Testis (tissue), 3 donors: Measurements from ENCODE around the gene REXO5. TPM values are rescaled to one million over a fixed set of nuclear protein-coding genes. Genes with fewer than 3 reads are reported as not detected.

Source experiments
- DNase-seq: peaks from one replicate; pipeline ENCODE4 v3.0.0-alpha.2; 2019
- H3K27ac ChIP-seq, 2 donors: fragments of 200-600 bp; sonication (generic); one replicate each; pipeline ENCODE4 v1.5.1; 2019
- H3K27me3 ChIP-seq: fragments of 200-600 bp; sonication (generic); one replicate; pipeline ENCODE4 v1.5.1; 2019
- H3K36me3 ChIP-seq: fragments of 200-600 bp; sonication (generic); one replicate; pipeline ENCODE4 v1.5.1; 2017; ENCODE audit warnings: low read depth; ENCODE audit errors: missing control alignments
- H3K4me1 ChIP-seq: fragments of 200-600 bp; sonication (generic); one replicate; pipeline ENCODE4 v1.5.1; 2019
- H3K4me3 ChIP-seq, 2 donors: fragments of 200-600 bp; sonication (generic); one replicate each; pipeline ENCODE4 v1.5.1; 2017 to 2019
- H3K9me3 ChIP-seq: fragments of 200-600 bp; sonication (generic); one replicate; pipeline ENCODE4 v1.5.1; 2017
- POLR2A ChIP-seq: fragments of 450-650 bp; IDR thresholded peaks from one replicate; pipeline ENCODE4 v1.6.1; 2017; ENCODE audit warnings: antibody characterized with exemption, mild to moderate bottlenecking, moderate library complexity
- WGBS, 2 donors: methylation state at CpG; one replicate each; pipeline ENCODE4 v1.1.5; 2018; 5-methylcytosine and 5-hydroxymethylcytosine counted together
- intact Hi-C: fragments of 100-400 bp; cut with DNase I; formaldehyde crosslinking; loops from one replicate; pipeline ENCODE4 v1.15.1; 2023; ENCODE audit warnings: low total_unique reads
- polyA plus RNA-seq: library from polyadenylated mRNA; stranded (reverse); fragments of 350-450 nt; fragmentation: Illumina TruSeq; extraction: RNeasy Lipid Tissue Mini Kit (QIAGEN cat#74804); gene quantifications from one replicate; pipeline ENCODE4 v1.2.3, GENCODE V29; 2014; ENCODE audit warnings: low read depth, low replicate concordance; ENCODE audit not compliant: insufficient read depth
- total RNA-seq, 2 donors: library from RNA; depleted of rRNA; stranded (reverse); fragments of >200 nt; gene quantifications; one replicate each; pipeline ENCODE4 v1.2.3, GENCODE V29; 2016
- TF ChIP-seq, protein P1 (sequence below), 3 experiments: fragments of 450-650 bp in 2 of 3; fragments of 200-600 bp in 1 of 3; sonication (generic) in 1 of 3; IDR thresholded peaks; one replicate each; pipeline ENCODE4 v1.5.1; 2016 to 2019; ENCODE audit warnings: antibody characterized with exemption in 3 of 3, mild to moderate bottlenecking in 2 of 3, moderate library complexity in 1 of 3

The REXO5 gene
- total and polyA plus RNA-seq, 3 donors from 2014 or later = 228 to 991 (median 234) TPM

DNA sequence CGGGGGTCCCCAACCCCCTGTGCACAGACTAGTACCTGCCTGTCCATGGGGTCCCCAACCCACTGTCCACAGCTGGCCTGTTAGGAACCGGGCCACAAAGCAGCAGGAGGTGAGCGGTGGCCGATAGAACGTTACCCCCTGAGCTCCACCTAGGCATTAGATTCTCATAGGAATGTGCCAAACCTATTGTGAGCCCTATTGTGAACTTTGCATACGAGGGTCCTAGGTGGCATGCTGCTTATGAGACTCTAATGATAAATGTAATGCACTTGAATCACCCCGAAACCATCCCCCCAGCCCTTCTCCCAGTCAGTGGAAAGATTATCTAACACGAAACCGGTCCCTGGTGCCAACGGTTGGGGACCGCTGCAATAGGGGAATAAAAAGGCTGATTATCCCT is 1.5 kb downstream of the REXO5 start:
- Histone ChIP-seq H3K4me1 (no peaks in the 10 kb centered on the region), H3K36me3 (no peaks in the 10 kb centered on the region), H3K27me3 (no peaks in the 10 kb centered on the region), H3K27ac (peak overlapping the region in 1 of 2 donors; percentile 88), H3K4me3 (no peak overlapping the region), H3K9me3 (no peaks in the 10 kb centered on the region)
- intact Hi-C loops = no loop called here
- TF ChIP-seq, protein P1, sequence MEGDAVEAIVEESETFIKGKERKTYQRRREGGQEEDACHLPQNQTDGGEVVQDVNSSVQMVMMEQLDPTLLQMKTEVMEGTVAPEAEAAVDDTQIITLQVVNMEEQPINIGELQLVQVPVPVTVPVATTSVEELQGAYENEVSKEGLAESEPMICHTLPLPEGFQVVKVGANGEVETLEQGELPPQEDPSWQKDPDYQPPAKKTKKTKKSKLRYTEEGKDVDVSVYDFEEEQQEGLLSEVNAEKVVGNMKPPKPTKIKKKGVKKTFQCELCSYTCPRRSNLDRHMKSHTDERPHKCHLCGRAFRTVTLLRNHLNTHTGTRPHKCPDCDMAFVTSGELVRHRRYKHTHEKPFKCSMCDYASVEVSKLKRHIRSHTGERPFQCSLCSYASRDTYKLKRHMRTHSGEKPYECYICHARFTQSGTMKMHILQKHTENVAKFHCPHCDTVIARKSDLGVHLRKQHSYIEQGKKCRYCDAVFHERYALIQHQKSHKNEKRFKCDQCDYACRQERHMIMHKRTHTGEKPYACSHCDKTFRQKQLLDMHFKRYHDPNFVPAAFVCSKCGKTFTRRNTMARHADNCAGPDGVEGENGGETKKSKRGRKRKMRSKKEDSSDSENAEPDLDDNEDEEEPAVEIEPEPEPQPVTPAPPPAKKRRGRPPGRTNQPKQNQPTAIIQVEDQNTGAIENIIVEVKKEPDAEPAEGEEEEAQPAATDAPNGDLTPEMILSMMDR (IDR thresholded peaks at IDR 0.05) = no peak
- TF ChIP-seq POLR2A = no peak
- no peak for DNase-seq
- WGBS, 2 donors = 67 to 72% methylated on average over 11 of the region's 11 CpGs

DNA sequence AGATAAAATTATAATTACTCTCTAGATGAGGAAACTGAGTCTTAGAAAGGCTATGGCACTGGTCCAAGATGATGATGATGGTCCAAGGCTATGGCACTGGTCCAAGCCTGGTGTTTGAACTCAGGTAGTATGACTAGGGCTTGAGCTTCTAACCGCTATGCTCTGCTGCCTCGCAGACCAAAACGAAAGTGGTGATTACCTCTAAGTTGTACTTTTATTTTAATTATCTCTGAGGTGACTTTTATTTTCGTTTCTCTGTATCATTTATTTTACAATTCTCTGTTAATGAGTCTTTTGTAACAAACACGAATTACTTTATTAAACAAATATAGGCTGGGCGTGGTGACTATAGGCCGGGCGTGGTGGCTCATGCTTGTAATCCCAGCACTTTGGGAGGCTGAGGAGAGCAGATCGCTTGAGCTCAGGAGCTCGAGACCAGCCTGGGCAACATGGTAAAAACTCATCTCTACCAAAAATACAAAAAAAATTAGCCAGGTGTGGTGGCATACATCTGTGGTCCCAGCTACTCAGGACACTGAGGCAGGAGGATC is 5.6 kb downstream of the REXO5 start:
- Histone ChIP-seq H3K9me3 (no peaks in the 10 kb centered on the region), H3K27me3 (no peaks in the 10 kb centered on the region), H3K4me1 (no peaks in the 10 kb centered on the region), H3K36me3 (no peaks in the 10 kb centered on the region), H3K27ac (no peak overlapping the region), H3K4me3 (no peak overlapping the region)
- intact Hi-C loops = no loop called here
- no peak for TF ChIP-seq POLR2A
- TF ChIP-seq, protein P1 (IDR thresholded peaks at IDR 0.05) = no peak
- no peak for DNase-seq
- WGBS, 2 donors = 93% methylated on average over 10 of the region's 10 CpGs

DNA sequence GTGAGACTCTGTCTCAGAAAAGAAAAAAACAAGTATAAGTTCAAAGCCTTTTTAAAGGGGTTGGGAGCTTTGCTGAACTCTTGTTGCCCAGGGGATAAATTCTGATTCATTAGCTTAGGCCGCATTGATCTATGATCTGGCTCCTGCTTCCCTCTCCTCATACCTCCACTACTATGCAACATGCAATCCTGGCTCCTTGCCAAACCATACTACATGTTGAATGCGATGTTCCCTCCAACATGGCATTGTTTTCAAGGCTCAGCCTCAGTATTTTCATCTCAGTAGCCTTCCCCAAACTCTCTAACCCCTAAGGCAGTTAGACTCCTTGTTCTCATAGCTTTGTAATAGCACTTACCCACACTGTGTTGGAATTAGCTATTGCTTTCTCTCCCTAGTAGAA is 6.2 kb downstream of the REXO5 start:
- Histone ChIP-seq H3K9me3 (no peaks in the 10 kb centered on the region), H3K27me3 (no peaks in the 10 kb centered on the region), H3K36me3 (no peaks in the 10 kb centered on the region), H3K4me1 (no peaks in the 10 kb centered on the region), H3K4me3 (no peak overlapping the region), H3K27ac (no peak overlapping the region)
- intact Hi-C loops = no loop called here
- WGBS, 2 donors = 89 to 94% methylated on average over 2 of the region's 2 CpGs
- TF ChIP-seq, protein P1 (IDR thresholded peaks at IDR 0.05) = no peak
- TF ChIP-seq POLR2A = no peak
- DNase-seq = no peak

DNA sequence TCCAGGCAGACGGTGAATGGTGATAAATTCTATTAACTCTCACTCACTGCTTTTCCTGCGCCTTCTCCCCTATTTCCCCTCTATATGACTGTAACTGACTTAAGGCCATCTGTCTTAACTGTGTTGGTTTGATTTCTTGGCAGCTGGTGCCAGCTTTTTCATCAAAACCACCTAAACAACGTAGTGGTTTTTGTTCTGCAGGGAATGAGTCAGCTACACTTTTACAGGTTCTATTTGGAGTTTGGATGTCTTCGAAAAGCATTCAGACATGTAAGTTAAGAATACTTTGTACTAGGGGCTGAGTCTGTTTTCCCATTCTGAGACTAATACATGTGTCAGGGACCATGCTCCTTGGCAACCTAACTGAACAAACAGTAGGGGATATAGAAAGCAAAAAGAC is 8.5 kb downstream of the REXO5 start:
- intact Hi-C loops = no loop called here
- WGBS, 2 donors = 92 to 93% methylated on average over 4 of the region's 4 CpGs
- Histone ChIP-seq H3K4me1 (no peaks in the 10 kb centered on the region), H3K36me3 (no peaks in the 10 kb centered on the region), H3K4me3 (no peak overlapping the region), H3K9me3 (no peaks in the 10 kb centered on the region), H3K27me3 (no peaks in the 10 kb centered on the region), H3K27ac (no peak overlapping the region)
- DNase-seq = no peak
- TF ChIP-seq, protein P1 (IDR thresholded peaks at IDR 0.05) = no peak
- TF ChIP-seq POLR2A = no peak

DNA sequence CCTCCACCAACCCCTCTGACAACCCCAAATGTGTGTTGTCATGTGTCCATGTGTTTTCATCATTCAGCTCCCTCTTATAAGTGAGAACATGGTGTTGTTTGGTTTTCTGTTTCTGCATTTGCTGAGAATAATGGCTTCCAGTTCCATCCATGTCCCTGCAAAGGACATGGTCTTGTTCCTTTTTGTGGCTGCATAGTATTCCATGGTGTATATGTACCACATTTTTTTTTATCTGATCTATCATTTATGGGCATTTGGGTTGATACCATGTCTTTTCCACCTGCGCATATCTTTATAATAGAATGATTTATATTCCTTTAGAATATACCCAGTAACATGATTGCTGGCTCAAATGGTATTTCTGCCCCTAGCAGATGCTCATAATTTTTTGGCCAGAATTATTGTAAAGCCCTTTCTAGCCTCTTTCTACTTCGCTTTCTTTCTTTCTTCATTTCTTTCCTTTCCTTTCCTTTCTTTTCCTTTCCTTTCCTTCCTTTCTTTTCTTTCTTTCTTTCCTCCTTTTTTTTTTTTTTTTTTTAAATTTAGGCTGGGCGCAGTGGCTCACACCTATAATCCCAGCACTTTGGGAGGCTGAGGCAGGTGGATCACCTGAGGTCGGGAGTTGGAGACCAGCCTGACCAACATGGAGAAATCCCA is 12.7 kb downstream of the REXO5 start:
- H3K4me3 ChIP-seq = no peak overlapping the region
- DNase-seq = no peak
- H3K9me3 ChIP-seq = no peaks in the 10 kb centered on the region
- WGBS, 2 donors = 90 to 94% methylated on average over 4 of the region's 4 CpGs
- no peaks in the 10 kb centered on the region for H3K4me1 ChIP-seq
- no peaks in the 10 kb centered on the region for H3K27me3 ChIP-seq
- H3K27ac ChIP-seq = no peak overlapping the region
- intact Hi-C loops = no loop called here
- TF ChIP-seq, protein P1 (IDR thresholded peaks at IDR 0.05) = no peak
- TF ChIP-seq POLR2A = no peak
- no peaks in the 10 kb centered on the region for H3K36me3 ChIP-seq
